IMR-90 (cell line): ENCODE measurements around the gene PSMD1. TPM values are rescaled to one million over a fixed set of nuclear protein-coding genes. Genes with fewer than 3 reads are reported as not detected.

Experiments
- ATAC-seq: fragments of 200-7000 bp; cut with Tn5 transposase; 2 replicates; pipeline ENCODE4 v1.9.1; 2020; ENCODE audit warnings: low read depth, mild to moderate bottlenecking, moderate library complexity
- BruUV-seq: library from RNA; stranded (reverse); fragments of 400-500 nt; replicated peaks from 2 replicates; lab custom pipeline; 2021; lab: Mats Ljungman, UMichigan
- CTCF ChIA-PET: fragments of 300-600 bp; formaldehyde crosslinking; extraction: SDS; loops from one replicate; lab custom pipeline; 2021; ENCODE audit warnings: antibody characterized with exemption; lab: Yijun Ruan, JAX
- POLR2A ChIA-PET: fragments of 300-600 bp; sonication (Branson Sonifier 250); formaldehyde crosslinking; loops from one replicate; lab custom pipeline; 2022; ENCODE audit warnings: antibody characterized with exemption; ENCODE audit not compliant: unreplicated experiment; lab: Charles Lee
- DNase-seq: peaks from one replicate; pipeline ENCODE4 v3.0.0; 2013
- H2AFZ ChIP-seq: replicated peaks from 2 replicates; pipeline ENCODE3; 2013; ENCODE audit warnings: low read length, mild to moderate bottlenecking; ENCODE audit not compliant: poor library complexity
- H2AK5ac ChIP-seq: 2 replicates; pipeline ENCODE4 v1.6.1; 2013; ENCODE audit warnings: low read depth, low read length, inconsistent platforms
- H2AK9ac ChIP-seq: replicated peaks from 2 replicates; pipeline ENCODE3; 2013; ENCODE audit warnings: mild to moderate bottlenecking, low read depth, low read length, moderate library complexity; ENCODE audit not compliant: poor library complexity
- H2BK120ac ChIP-seq: 2 replicates; pipeline ENCODE4 v1.6.1; 2013; ENCODE audit warnings: low read depth, low read length, inconsistent platforms
- H2BK15ac ChIP-seq: 3 replicates; pipeline ENCODE4 v1.6.1; 2013; ENCODE audit warnings: low read depth, low read length, inconsistent platforms
- H2BK20ac ChIP-seq: 2 replicates; pipeline ENCODE4 v1.6.1; 2013; ENCODE audit warnings: low read depth, mild to moderate bottlenecking, inconsistent platforms, low read length, moderate library complexity
- H2BK5ac ChIP-seq: 2 replicates; pipeline ENCODE4 v1.6.1; 2013; ENCODE audit warnings: mild to moderate bottlenecking, low read depth, low read length, inconsistent platforms; ENCODE audit not compliant: poor library complexity, severe bottlenecking
- H3K14ac ChIP-seq: replicated peaks from 2 replicates; pipeline ENCODE4 v1.6.1; 2013; ENCODE audit warnings: low read depth, low read length, inconsistent platforms
- H3K18ac ChIP-seq: 2 replicates; pipeline ENCODE4 v1.6.1; 2013; ENCODE audit warnings: low read depth, low read length, control low read depth
- H3K23ac ChIP-seq: 2 replicates; pipeline ENCODE4 v1.6.1; 2013; ENCODE audit warnings: low read depth, low read length, inconsistent platforms
- H3K27ac ChIP-seq: 2 replicates; pipeline ENCODE4 v1.5.1; 2013; ENCODE audit warnings: mild to moderate bottlenecking, control low read depth, low read length; ENCODE audit not compliant: insufficient read depth
- H3K27me3 ChIP-seq: 2 replicates; pipeline ENCODE4 v1.6.1; 2013; ENCODE audit warnings: low read length; ENCODE audit not compliant: control insufficient read depth, insufficient read depth
- H3K36me3 ChIP-seq: 2 replicates; pipeline ENCODE4 v1.6.1; 2013; ENCODE audit warnings: low read length, mixed read lengths; ENCODE audit not compliant: control insufficient read depth, insufficient read depth
- H3K4ac ChIP-seq: 2 replicates; pipeline ENCODE4 v1.6.1; 2013; ENCODE audit warnings: low read depth, low read length, inconsistent platforms
- H3K4me1 ChIP-seq: 2 replicates; pipeline ENCODE4 v1.6.1; 2013; ENCODE audit warnings: low read length, mixed read lengths; ENCODE audit not compliant: control insufficient read depth, insufficient read depth
- H3K4me2 ChIP-seq: 2 replicates; pipeline ENCODE4 v1.6.1; 2013; ENCODE audit warnings: low read depth, mild to moderate bottlenecking, control low read depth, low read length, moderate library complexity
- H3K4me3 ChIP-seq: 2 replicates; pipeline ENCODE4 v1.5.1; 2013; ENCODE audit warnings: low read depth, mild to moderate bottlenecking, control low read depth, low read length, moderate library complexity; ENCODE audit not compliant: insufficient read depth
- H3K56ac ChIP-seq: 2 replicates; pipeline ENCODE4 v1.6.1; 2013; ENCODE audit warnings: low read length, inconsistent platforms; ENCODE audit not compliant: insufficient read depth; ENCODE audit errors: extremely low read depth
- H3K79me1 ChIP-seq, 2 experiments: 2 replicates each; pipeline ENCODE4 v1.6.1; 2013; ENCODE audit warnings: low read length in 2 of 2, inconsistent platforms in 1 of 2, low read depth in 1 of 2
- H3K9ac ChIP-seq: 2 replicates; pipeline ENCODE4 v1.6.1; 2013; ENCODE audit warnings: low read depth, low read length, control low read depth
- H3K9me1 ChIP-seq: 2 replicates; pipeline ENCODE4 v1.6.1; 2013; ENCODE audit warnings: low read length, inconsistent platforms; ENCODE audit not compliant: insufficient read depth
- H3K9me3 ChIP-seq: 2 replicates; pipeline ENCODE4 v1.6.1; 2013; ENCODE audit warnings: low read length; ENCODE audit not compliant: control insufficient read depth, insufficient read depth
- H4K20me1 ChIP-seq: 2 replicates; pipeline ENCODE4 v1.6.1; 2013; ENCODE audit warnings: low read length, inconsistent platforms; ENCODE audit not compliant: insufficient read depth
- H4K5ac ChIP-seq: 2 replicates; pipeline ENCODE4 v1.6.1; 2013; ENCODE audit warnings: mild to moderate bottlenecking, low read depth, low read length, control low read depth
- H4K8ac ChIP-seq, 2 experiments: 2 replicates each; pipeline ENCODE4 v1.6.1; 2013; ENCODE audit warnings: low read depth in 2 of 2, low read length in 2 of 2, control low read depth in 1 of 2, inconsistent platforms in 1 of 2
- H4K91ac ChIP-seq: 2 replicates; pipeline ENCODE4 v1.6.1; 2013; ENCODE audit warnings: low read depth, low read length, inconsistent platforms; ENCODE audit not compliant: insufficient read depth
- BHLHE40 ChIP-seq: fragments of 150-350 bp; IDR thresholded peaks from 2 replicates; pipeline ENCODE4 v1.6.1; 2016; ENCODE audit warnings: mild to moderate bottlenecking, low read depth, low read length
- CEBPB ChIP-seq: IDR thresholded peaks from 2 replicates; pipeline ENCODE4 v1.6.1; 2012; ENCODE audit warnings: low read depth, low read length, improper control_type of control experiment
- CHD1 ChIP-seq: IDR thresholded peaks from 2 replicates; pipeline ENCODE4 v1.6.1; 2012; ENCODE audit warnings: low read depth, low read length, improper control_type of control experiment
- FOS ChIP-seq: fragments of 150-350 bp; IDR thresholded peaks from 2 replicates; pipeline ENCODE4 v1.6.1; 2016; ENCODE audit warnings: low read depth, low read length
- MAFK ChIP-seq: IDR thresholded peaks from 2 replicates; pipeline ENCODE4 v1.6.1; 2012; ENCODE audit warnings: low read depth, low read length, improper control_type of control experiment
- MAZ ChIP-seq: IDR thresholded peaks from 2 replicates; pipeline ENCODE4 v1.6.1; 2012; ENCODE audit warnings: low read depth, mild to moderate bottlenecking, low read length, improper control_type of control experiment, moderate library complexity, borderline replicate concordance
- MXI1 ChIP-seq: IDR thresholded peaks from 2 replicates; pipeline ENCODE4 v1.6.1; 2012; ENCODE audit warnings: low read depth, mild to moderate bottlenecking, low read length, moderate library complexity, borderline replicate concordance
- NFE2L2 ChIP-seq: fragments of 150-350 bp; IDR thresholded peaks from 2 replicates; pipeline ENCODE4 v1.6.1; 2016; ENCODE audit warnings: low read depth, mild to moderate bottlenecking, low read length
- POLR2A ChIP-seq: IDR thresholded peaks from 2 replicates; pipeline ENCODE4 v1.6.1; 2012; ENCODE audit warnings: mild to moderate bottlenecking, low read depth, low read length
- RAD21 ChIP-seq: IDR thresholded peaks from 2 replicates; pipeline ENCODE4 v1.6.1; 2012; ENCODE audit warnings: low read length, improper control_type of control experiment
- RCOR1 ChIP-seq: IDR thresholded peaks from 2 replicates; pipeline ENCODE4 v1.6.1; 2012; ENCODE audit warnings: mild to moderate bottlenecking, low read length, improper control_type of control experiment; ENCODE audit not compliant: insufficient replicate concordance
- RFX5 ChIP-seq: IDR thresholded peaks from 2 replicates; pipeline ENCODE4 v1.8.0; 2012; ENCODE audit warnings: low read depth, mild to moderate bottlenecking, low read length, moderate library complexity
- SMC3 ChIP-seq: fragments of 150-350 bp; IDR thresholded peaks from 2 replicates; pipeline ENCODE4 v1.6.1; 2016; ENCODE audit warnings: low read depth, mild to moderate bottlenecking, antibody characterized with exemption, low read length, moderate library complexity
- WGBS, 2 experiments: methylation state at CpG; one replicate each; pipeline versions ENCODE4 v1.1.5 to v1.1.7; 2013; ENCODE audit warnings: missing lambda C conversion rate in 2 of 2; ENCODE audit not compliant: insufficient read length in 1 of 2; ENCODE audit errors: extremely low coverage in 2 of 2; 5-methylcytosine and 5-hydroxymethylcytosine counted together
- dilution Hi-C: fragments of 300-500 bp; cut with HindIII; formaldehyde crosslinking; loops from one replicate; pipeline ENCODE4 v1.14.3; 2018; ENCODE audit warnings: low sequenced_read_pairs; ENCODE audit not compliant: unreplicated experiment
- in situ Hi-C: fragments of 300-500 bp; cut with MboI; formaldehyde crosslinking; loops from 3 replicates; pipeline ENCODE4 v1.14.3; 2019; ENCODE audit warnings: low sequenced_read_pairs, inconsistent platforms, mixed read lengths
- intact Hi-C: fragments of 100-400 bp; cut with micrococcal nuclease; formaldehyde crosslinking; loops from 2 replicates; pipeline ENCODE4 v1.10.0; 2022
- polyA plus RNA-seq, 3 experiments: library from polyadenylated mRNA; depleted of rRNA; stranded (reverse); fragments of >200 nt; gene quantifications; 2 replicates each; pipeline ENCODE4 v1.2.3, GENCODE V29; 2012; ENCODE audit warnings: low replicate concordance in 1 of 3
- total RNA-seq: library from RNA; depleted of rRNA; stranded (reverse); fragments of >200 nt; gene quantifications from 2 replicates; pipeline ENCODE4 v1.2.3, GENCODE V29; 2012
- TF ChIP-seq, protein P1 (sequence below): fragments of 150-350 bp; IDR thresholded peaks from 2 replicates; pipeline ENCODE4 v1.6.1; 2016; ENCODE audit warnings: low read depth, mild to moderate bottlenecking, low read length, moderate library complexity, borderline replicate concordance
- TF ChIP-seq, protein P2 (sequence below): conservative IDR thresholded peaks from 2 replicates; pipeline ENCODE4 v1.5.1; 2012; ENCODE audit warnings: mild to moderate bottlenecking, low read depth, low read length, improper control_type of control experiment
- TF ChIP-seq, protein P3 (sequence below): fragments of 150-350 bp; IDR thresholded peaks from 2 replicates; pipeline ENCODE4 v1.6.1; 2017; ENCODE audit warnings: mild to moderate bottlenecking, antibody characterized with exemption, low read length, low read depth

PSMD1 gene
- total and polyA plus RNA-seq, 2 of the 4 experiments (the other 2 are of a cell fraction): 89.8 to 181 TPM

DNA sequence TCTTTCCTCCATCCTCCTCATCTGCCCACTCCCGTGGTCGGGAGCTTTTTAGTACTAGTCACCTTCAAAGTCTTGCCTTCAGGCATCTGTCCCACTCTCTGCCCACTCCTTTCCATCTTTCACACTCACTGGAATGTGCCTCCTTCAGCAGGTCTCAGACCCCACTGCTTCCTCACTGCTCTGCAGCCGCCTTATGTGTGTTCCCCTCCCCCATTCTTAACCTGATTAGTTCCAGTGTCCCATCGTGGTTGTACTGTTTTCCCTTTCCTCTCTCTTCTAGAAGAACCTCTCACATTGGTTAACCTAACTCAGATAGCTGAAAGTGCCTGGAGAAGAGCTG, 144.8 kb downstream of the PSMD1 start:
- ATAC-seq (no peak), DNase-seq (no peak)
- H4K8ac ChIP-seq: peak overlapping the region in 1 of 2 experiments; percentile 52; a peak in 1 of 4 replicates
- no peak overlapping the region for H2AFZ ChIP-seq
- in situ Hi-C loops: no loop called here
- H3K9ac ChIP-seq: no peak overlapping the region
- TF ChIP-seq CHD1: no peak
- TF ChIP-seq, protein P1, sequence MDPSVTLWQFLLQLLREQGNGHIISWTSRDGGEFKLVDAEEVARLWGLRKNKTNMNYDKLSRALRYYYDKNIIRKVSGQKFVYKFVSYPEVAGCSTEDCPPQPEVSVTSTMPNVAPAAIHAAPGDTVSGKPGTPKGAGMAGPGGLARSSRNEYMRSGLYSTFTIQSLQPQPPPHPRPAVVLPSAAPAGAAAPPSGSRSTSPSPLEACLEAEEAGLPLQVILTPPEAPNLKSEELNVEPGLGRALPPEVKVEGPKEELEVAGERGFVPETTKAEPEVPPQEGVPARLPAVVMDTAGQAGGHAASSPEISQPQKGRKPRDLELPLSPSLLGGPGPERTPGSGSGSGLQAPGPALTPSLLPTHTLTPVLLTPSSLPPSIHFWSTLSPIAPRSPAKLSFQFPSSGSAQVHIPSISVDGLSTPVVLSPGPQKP: no peak
- TF ChIP-seq RCOR1: no peak
- no peak for TF ChIP-seq RAD21
- TF ChIP-seq, protein P2, sequence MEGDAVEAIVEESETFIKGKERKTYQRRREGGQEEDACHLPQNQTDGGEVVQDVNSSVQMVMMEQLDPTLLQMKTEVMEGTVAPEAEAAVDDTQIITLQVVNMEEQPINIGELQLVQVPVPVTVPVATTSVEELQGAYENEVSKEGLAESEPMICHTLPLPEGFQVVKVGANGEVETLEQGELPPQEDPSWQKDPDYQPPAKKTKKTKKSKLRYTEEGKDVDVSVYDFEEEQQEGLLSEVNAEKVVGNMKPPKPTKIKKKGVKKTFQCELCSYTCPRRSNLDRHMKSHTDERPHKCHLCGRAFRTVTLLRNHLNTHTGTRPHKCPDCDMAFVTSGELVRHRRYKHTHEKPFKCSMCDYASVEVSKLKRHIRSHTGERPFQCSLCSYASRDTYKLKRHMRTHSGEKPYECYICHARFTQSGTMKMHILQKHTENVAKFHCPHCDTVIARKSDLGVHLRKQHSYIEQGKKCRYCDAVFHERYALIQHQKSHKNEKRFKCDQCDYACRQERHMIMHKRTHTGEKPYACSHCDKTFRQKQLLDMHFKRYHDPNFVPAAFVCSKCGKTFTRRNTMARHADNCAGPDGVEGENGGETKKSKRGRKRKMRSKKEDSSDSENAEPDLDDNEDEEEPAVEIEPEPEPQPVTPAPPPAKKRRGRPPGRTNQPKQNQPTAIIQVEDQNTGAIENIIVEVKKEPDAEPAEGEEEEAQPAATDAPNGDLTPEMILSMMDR: no peak
- no peak for TF ChIP-seq CEBPB
- TF ChIP-seq POLR2A: no peak
- TF ChIP-seq MAFK: no peak
- TF ChIP-seq MAZ: no peak
- TF ChIP-seq NFE2L2: no peak
- TF ChIP-seq, protein P3, sequence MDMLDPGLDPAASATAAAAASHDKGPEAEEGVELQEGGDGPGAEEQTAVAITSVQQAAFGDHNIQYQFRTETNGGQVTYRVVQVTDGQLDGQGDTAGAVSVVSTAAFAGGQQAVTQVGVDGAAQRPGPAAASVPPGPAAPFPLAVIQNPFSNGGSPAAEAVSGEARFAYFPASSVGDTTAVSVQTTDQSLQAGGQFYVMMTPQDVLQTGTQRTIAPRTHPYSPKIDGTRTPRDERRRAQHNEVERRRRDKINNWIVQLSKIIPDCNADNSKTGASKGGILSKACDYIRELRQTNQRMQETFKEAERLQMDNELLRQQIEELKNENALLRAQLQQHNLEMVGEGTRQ: no peak
- no peak for TF ChIP-seq MXI1
- TF ChIP-seq SMC3: no peak
- TF ChIP-seq FOS: no peak
- TF ChIP-seq RFX5: no peak
- no peak for TF ChIP-seq BHLHE40
- BruUV-seq: no TSS peak
- 0 out of 2 replicates have a peak overlapping the region, but pooled peaks have one; percentile 45 for H3K23ac ChIP-seq
- H3K4me1 ChIP-seq: peaks cover 9% of the 10 kb centered on the region; the same call in 1 of the 2 replicates
- H2AK9ac ChIP-seq: peak overlapping the region; percentile 46
- peaks cover 15% of the 10 kb centered on the region for H3K36me3 ChIP-seq
- no peak overlapping the region; the same call in 1 of the 2 replicates for H4K5ac ChIP-seq
- peaks cover 48 to 78% of the 10 kb centered on the region in 2 experiments for H3K79me1 ChIP-seq
- no peak overlapping the region for H2BK15ac ChIP-seq
- H3K56ac ChIP-seq: no peak overlapping the region
- peaks cover 16% of the 10 kb centered on the region for H4K20me1 ChIP-seq
- ChIA-PET CTCF (interaction anchor here (1.4 kb wide), 1 partner anchor 97 kb away, joined by 5 read pairs; no protein-coding TSS in a partner anchor), POLR2A (no interaction called here)
- no peaks in the 10 kb centered on the region for H3K9me3 ChIP-seq
- 95% methylated on average over 2 of the region's 4 CpGs; no CpG with 5 or more reads in 1 of the 2 experiments for WGBS, 2 experiments
- peak overlapping the region; percentile 63; the same call in 1 of the 2 replicates for H2BK120ac ChIP-seq
- peak overlapping the region; percentile 16; the same call in 1 of the 2 replicates for H3K4me2 ChIP-seq
- no peak overlapping the region for H3K27ac ChIP-seq
- H3K27me3 ChIP-seq: no peaks in the 10 kb centered on the region
- intact Hi-C loops: no loop called here
- H3K18ac ChIP-seq: no peak overlapping the region
- H4K91ac ChIP-seq: 0 out of 2 replicates have a peak overlapping the region, but pooled peaks have one; percentile 52
- H3K4me3 ChIP-seq: no peak overlapping the region
- H3K9me1 ChIP-seq: peaks cover 32% of the 10 kb centered on the region
- H3K14ac ChIP-seq: peak overlapping the region; percentile 61; the same call in 1 of the 2 replicates
- dilution Hi-C loops: no loop called here
- no peak overlapping the region for H2BK5ac ChIP-seq
- H2AK5ac ChIP-seq: no peak overlapping the region
- H3K4ac ChIP-seq: peak overlapping the region; percentile 79; the same call in 1 of the 2 replicates
- no peak overlapping the region for H2BK20ac ChIP-seq
